NCI-H1092 treated with DMSO at 0.1 percent for 48 hours (cell line): ENCODE results near the gene CYP1A2.
"Not testable (repeated sequence)": the region's sequence is repeated elsewhere in the genome, so short reads cannot be mapped to it uniquely, and the experiment has no call there.

Experiments used
- DNase-seq: peaks from one replicate; lab custom pipeline; 2025; lab: John Stamatoyannopoulos, UW

Gene CYP1A2

DNA sequence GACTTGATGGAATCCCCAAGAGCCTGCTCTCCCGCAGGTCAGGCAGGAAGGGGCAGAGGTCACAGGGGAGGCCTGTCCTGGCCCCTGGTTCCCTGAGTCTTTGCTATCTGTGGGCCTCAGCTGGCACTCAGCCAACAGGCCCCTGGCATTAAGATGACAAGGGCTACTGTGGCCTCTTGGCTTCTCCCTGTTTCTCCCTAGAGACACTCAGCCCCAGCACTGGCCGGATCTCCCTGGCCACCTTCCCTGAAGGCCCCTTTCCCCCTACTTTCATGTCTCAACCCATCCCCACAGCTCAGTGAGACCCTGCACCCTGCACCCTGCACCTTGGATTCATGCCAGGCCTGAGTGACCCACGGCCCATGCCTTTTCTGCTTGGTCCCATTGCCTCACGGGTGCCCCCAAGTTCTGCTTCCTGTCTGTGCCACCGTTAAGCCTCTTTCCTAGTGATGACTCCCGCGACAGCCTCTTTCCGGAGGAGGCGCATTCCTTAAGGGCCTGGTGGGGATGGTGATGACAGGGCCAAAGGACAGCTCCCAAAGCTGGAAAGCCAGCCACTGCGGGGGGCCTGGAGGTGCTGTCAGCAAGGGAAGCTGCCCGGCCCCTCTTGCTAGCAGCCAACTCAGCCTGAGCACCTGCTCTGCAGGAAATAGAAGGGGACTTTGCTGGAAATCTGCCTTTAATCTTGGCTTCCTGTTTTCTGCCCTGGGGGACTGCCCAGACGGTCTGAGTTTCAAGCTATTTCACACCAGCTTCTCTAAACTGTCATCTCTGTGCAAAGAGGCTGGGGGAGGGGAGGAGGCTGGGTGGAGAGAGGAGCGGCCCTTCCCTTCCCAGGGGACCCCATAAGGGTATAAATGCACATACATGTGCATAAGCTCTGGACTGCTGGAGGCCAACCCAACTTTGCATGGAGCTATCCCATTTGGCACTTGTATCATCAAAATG lies 28.4 kb downstream of the CYP1A2 start:
- DNase-seq, result no peak

DNA sequence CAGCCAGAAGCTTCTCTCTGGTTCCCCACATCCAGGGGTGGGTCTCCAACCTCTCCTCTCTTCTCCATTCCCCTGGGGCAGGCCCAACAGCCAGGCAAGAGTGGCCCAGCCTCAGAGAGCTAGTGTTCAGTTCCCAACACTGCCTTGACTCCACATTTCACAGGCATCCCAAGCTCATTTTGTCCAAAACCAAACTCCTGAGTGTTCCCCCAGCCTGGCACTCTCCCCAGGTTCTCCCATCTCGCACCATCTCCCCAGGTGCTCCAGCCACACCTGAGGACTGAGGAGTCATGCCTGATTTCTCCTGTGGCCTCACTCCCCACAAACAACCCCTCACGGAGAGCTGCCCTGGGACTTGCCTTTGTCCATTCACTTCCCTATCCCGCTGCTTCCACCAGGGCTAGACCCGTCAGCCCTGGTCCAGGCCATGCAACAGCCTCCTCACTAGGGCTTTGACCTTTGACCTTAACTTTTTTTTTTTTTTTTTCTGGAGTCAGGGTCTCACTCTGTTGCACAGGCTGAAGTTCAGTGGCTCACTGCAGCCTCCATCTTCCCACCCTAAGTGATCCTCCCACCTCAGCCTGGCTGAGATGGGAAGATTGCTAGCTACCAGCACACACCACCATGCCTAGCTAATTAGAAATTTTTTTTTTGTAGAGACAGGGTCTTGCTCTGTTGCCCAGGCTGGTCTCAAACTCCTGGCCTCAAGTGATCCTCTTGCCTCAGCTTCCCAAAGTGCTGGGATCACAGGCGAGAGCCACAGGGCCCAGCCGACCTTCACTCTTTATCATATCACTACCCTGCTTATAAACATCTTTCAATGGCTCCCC lies 29.3 kb downstream of the CYP1A2 start:
- DNase-seq, result no peak

DNA sequence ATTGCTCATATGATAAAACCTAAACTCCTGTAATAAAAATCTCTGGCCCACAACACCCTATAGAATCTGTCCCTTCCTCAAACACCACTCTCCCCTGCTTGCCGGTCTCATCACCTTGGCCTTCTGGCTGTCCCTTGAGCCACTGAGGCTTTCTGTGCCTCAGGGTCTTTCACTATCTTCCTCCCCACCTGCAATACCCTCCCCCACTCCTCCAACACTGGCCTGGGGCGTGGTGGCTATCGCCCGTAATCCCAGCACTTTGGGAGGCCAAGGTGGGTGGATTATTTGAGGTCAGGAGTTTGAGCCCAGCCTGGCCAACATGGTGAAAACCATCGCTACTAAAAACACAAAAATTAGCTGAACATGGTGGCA lies 29.9 kb downstream of the CYP1A2 start:
- DNase-seq, result no peak

DNA sequence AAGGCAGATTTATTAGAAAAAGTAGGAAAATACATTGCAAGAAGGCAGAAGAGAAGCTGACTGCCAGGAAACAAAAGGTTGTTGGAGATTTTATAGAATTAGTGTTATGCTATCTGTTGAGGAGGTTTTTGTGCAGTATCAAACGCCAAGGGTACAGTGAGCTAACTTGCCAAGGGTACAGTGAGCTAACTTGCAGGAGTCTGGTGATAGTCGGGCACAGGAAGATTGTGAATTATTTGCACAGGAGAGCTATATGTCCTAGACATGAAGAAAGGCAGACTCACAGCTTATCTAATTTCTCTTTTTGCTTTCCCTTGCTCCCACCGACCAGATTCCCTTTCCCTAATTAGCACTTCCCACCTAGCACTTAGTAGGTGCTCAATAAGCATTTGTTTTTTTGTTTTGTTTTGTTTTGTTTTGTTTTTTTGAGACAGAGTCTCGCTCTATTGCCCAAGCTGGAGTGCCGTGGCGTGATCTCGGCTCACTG lies 30.6 kb downstream of the CYP1A2 start:
- DNase-seq, result no peak

DNA sequence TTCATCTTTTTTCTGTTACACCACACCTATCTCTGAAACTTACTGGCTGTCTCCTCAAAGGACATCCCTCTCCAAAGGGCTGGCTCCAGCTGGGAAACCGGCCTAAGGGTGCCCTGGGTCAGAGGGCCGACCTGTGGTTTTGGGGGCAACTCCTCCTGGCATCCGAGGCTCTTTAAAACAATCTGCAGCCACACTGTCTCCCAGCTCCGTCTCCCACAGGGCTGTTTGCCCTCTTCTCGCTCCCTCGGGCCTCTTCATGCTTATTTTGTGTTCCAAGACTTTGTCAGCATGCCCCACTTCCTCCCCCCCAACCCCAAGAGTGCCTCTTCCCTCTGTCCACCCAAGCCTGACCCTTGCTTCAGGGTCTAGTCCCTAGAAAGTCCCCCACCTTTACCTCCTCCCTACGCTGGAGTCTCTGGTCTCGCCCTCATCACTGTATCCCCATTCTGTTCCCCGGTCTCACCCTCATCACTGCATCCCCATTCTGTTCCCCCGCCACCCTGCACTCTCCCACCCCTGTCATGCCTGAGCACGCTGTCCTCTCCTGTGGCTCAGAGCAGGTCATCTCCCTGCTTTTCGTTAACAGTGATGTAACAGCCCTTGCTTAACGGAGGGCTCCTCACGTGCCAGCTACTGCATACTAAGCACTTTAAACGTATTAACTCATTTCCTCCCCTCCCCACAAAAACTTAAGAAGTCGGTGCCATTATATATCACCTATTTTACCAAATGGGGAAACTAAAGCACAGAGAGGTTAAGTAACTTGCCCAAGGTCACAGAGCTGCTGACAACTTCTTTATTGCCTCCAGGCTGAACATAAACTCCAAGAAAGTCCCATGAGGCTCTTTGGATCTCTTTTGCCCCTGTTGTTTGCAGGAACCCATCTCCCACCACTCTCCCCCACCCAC lies 32.1 kb downstream of the CYP1A2 start:
- no peak for DNase-seq

- DNase-seq, result peak; percentile 35
Measured at GRCh38 chr15:74781431-74782258, 33.0 kb downstream of the CYP1A2 start, which contains the start of gene CSK. CSK (plus strand) TSS chr15:74782080; CDS start chr15:74798298, 16,218 bp downstream.

DNA sequence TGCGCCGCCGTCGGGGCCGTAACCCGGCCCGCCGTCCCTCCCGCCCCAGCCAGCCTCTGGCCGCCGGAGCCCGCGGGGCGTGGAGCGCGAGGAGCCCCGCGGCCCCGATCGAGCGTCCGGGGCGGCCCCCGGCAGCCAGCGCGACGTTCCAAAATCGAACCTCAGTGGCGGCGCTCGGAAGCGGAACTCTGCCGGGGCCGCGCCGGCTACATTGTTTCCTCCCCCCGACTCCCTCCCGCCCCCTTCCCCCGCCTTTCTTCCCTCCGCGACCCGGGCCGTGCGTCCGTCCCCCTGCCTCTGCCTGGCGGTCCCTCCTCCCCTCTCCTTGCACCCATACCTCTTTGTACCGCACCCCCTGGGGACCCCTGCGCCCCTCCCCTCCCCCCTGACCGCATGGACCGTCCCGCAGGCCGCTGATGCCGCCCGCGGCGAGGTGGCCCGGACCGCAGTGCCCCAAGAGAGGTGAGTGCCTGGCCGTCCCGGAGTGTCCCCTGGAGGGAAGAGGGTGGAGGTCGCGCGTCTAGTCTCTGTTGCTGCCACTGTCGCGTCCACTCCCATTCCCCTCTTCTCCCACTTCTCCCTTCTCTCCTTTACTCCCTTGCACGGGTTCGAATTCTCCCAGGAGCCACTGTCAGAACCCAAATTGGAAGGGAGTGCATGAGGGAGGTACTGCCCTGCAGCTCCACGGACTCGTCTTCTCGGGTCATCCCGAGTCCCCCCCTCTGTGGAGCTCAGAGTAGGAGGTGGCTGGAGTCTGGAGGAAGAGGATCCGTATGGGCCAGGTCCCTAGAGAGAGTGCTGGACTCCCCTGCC lies 33.8 kb downstream of the CYP1A2 start:
- DNase-seq, result no peak

- DNase-seq, result no peak
Measured at GRCh38 chr15:74783072-74783807, 34.6 kb downstream of the CYP1A2 start.

DNA sequence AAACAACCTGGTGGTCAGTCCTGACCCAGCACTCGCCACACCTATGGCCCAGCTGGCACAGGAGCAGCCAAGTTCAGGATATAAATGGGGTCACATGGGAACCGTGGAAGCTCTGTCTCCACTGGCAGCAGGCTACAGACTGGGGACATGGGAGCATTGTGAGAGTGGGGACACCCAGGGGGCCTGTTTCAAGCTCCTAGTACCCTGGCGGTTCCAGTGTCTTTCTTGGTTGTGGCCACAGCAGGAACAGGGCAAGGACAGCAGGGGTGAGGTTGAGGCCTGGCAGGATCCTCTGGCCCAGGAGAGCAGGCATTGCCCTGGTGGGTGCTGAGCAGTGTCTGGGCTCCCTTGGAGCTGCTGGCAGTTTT lies 35.1 kb downstream of the CYP1A2 start:
- no peak for DNase-seq

GRCh38 chr15:74784426-74785193 lies 36.0 kb downstream of the CYP1A2 start:
- DNase-seq, result no peak

DNA sequence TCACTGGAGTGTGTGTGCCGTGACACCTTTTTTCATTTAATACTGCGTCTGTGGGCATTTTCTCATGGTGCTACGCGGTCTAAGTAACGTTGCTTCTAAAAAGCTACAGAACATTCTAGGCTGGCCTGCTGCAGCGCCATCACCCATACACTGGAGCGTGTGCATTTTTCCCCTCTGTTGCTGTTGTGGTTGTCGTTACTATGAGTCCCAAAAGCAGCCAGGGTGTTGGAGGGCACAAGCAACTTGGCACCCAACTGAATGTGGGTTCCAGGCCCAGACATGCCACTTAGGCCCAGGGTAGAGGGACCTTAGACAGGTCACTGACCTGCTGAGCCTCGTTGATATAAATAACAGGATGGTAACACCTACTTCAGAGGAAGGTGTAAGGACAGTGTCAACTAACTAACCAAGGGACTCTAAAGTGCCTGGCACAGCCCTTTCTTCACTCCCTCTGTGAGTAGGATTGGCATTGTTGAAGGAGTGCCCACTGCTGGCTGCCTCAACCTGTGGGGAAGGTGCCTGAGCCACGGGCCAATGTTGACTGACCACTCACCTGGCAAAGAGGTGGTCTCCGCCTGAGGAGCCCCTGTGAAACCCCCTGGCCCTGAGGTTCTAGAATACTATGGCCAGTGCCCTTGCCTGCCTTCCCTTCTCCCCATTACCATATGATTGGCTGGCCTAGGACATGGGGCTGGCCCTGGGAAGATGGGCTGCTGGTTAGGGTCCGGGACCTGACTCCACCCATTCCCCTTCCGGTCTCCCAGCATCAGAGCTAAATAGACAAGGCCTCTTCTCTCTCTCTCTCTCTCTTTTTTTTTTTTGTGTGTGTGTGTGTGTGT lies 36.8 kb downstream of the CYP1A2 start:
- no peak for DNase-seq

GRCh38 chr15:74786081-74786480 lies 37.4 kb downstream of the CYP1A2 start:
- DNase-seq, result not testable (repeated sequence)

DNA sequence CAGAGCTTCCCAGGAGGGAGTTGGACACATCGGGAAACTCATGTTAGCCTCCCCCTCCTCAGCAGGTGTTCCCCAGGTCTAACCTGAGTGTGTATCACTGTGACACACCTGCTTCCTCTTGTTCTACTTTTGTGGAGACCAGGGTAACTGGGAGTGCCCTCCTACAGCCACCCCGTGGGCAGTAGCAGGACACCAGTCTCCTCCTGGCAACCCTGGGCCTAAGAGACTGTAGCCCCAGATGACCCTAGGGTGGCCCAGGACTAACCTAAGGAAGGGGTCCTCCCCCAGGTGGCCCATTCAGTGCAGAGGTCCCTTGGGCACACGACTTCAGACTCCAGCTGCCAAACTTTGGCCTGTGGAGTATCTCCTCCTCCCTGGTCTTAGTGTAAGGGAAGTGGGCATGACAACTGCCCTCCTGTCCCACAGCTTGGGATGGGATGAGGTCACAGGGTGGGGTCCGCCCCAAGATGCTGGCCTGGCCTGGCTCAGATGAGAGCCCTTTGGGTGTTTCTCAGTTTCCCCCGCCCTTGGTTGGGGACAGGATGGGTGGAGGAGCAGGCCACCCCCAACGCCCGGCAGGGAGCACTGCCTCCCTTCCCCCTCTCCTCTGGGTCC lies 38.0 kb downstream of the CYP1A2 start:
- no peak for DNase-seq

- no peak for DNase-seq
Measured at GRCh38 chr15:74787251-74788041, 38.8 kb downstream of the CYP1A2 start.

DNA sequence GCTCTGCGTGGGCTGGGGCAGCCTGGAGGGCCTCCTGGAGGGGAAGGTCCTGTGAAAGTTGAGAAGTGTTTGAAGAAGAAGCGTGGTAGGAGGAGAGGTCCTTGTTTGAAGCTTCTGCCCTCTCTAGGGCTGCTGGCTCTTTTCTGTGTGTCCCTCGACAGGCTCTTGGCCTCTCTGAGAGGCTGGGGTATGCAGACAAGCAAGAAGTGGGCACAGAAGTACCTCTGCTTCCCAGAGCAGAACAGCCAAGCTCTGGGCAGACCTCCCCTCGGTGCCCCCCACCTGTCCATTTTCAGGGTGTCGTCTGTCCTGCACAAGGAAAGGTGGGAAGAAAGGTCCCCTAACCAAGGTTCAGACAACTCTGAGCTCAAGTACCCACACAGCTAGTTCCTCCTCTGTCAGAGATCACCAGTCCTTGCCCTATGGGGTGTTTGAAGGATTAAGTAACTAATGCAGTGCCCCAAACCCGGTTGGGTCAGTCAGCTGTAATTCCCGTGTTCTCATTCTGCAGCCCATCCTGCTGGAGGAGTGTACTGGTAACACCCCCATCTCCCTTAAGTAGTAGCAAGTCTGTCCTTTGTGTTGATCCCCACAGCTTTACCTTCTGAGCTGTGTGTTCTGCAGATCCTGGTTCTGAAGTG lies 39.5 kb downstream of the CYP1A2 start:
- DNase-seq, result no peak

DNA sequence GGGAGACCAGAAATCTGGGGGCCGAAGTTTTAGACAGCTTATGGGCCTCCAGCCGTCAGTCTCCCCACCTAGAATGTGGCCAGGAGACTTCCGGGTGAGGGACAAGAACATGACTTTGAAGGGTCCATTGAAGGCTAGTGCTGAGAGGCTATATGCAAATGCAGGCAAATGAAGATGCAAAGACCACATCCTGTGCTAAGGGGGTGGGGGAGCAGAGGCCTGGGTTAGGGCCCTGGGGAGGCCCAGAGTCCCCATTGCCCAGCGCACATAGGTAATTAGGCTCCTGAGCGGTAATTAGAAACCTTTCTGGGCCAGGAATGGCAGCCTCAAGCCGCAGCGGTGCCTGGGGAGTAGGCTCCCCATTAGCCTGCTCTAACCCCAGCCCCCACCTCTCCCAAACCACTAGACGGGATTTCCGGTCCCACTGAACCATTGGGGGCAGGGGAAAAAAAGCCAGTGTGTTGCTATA lies 40.1 kb downstream of the CYP1A2 start:
- DNase-seq, result no peak
